K562 (cell line): ENCODE data around the gene THG1L. TPM values are rescaled to one million over a fixed set of nuclear protein-coding genes. Genes with fewer than 3 reads are reported as not detected.

Experiments
- ADNP ChIP-seq: fragments of 200-800 bp; sonication (Bioruptor generic); IDR thresholded peaks from 2 replicates; pipeline ENCODE4 v1.6.1; 2016; ENCODE audit warnings: missing genetic modification characterization, missing compliant biosample characterization
- CBFA2T3 ChIP-seq: fragments of 450-650 bp; IDR thresholded peaks from 2 replicates; pipeline ENCODE4 v1.6.1; 2017
- CGGBP1 ChIP-seq: fragments of 250-450 bp; sonication (Bioruptor Pico); IDR thresholded peaks from 2 replicates; pipeline ENCODE4 v1.9.0; 2021; ENCODE audit warnings: mild to moderate bottlenecking
- CUX1 ChIP-seq: fragments of 200-800 bp; sonication (Bioruptor generic); IDR thresholded peaks from 2 replicates; pipeline ENCODE4 v1.6.1; 2016; ENCODE audit warnings: missing genetic modification characterization, missing compliant biosample characterization
- E4F1 ChIP-seq: fragments of 250-450 bp; sonication (Bioruptor Pico); IDR thresholded peaks from 2 replicates; pipeline ENCODE4 v1.5.0; 2021; ENCODE audit warnings: mild to moderate bottlenecking, borderline replicate concordance
- GTF3C2 ChIP-seq: IDR thresholded peaks from 3 replicates; pipeline ENCODE4 v1.6.1; 2011; ENCODE audit warnings: borderline replicate concordance, mild to moderate bottlenecking, moderate library complexity; ENCODE audit not compliant: insufficient read length; ENCODE audit errors: extremely low read depth
- JUN ChIP-seq, 2 experiments: sonication (generic) in 1 of 2; formaldehyde crosslinking in 1 of 2; IDR thresholded peaks; 2 replicates each; pipeline versions ENCODE4 v1.6.1 to v1.8.0; 2012 to 2022; ENCODE audit warnings: borderline replicate concordance in 2 of 2, mild to moderate bottlenecking in 2 of 2, improper control_type of control experiment in 1 of 2, low read depth in 1 of 2, low read length in 1 of 2, missing genetic modification reagents in 1 of 2
- VEZF1 ChIP-seq: fragments of 200-800 bp; sonication (Bioruptor generic); IDR thresholded peaks from 2 replicates; pipeline ENCODE4 v1.6.1; 2017; ENCODE audit warnings: missing genetic modification characterization, missing compliant biosample characterization
- ZNF274 ChIP-seq: IDR thresholded peaks from 2 replicates; pipeline ENCODE4 v1.6.1; 2011; ENCODE audit warnings: low read depth, mild to moderate bottlenecking, low read length, moderate library complexity, borderline replicate concordance
- ZNF696 ChIP-seq: fragments of 250-450 bp; sonication (Bioruptor Pico); conservative IDR thresholded peaks from 2 replicates; pipeline ENCODE4 v1.4.0; 2020; ENCODE audit warnings: mild to moderate bottlenecking, moderate library complexity
- ZNF740 ChIP-seq, 3 experiments: fragments of 200-800 bp in 1 of 3; sonication (Bioruptor generic) in 1 of 3; sonication (generic) in 1 of 3; formaldehyde crosslinking in 1 of 3; IDR thresholded peaks; 2 replicates each; pipeline versions ENCODE4 v1.6.1 to v1.8.0; 2016 to 2022; ENCODE audit warnings: mild to moderate bottlenecking in 2 of 3, missing compliant biosample characterization in 2 of 3, missing genetic modification characterization in 2 of 3, missing genetic modification reagents in 1 of 3
- polyA plus RNA-seq, 8 experiments: library from polyadenylated mRNA; depleted of rRNA in 4 of 8; stranded (reverse) in 5 of 8; unstranded in 3 of 8; fragments of >200 nt; fragmentation: Nextera tagmentation in 2 of 8; fragmentation: Illumina TruSeq in 1 of 8; extraction: Ambion mirVana in 2 of 8; extraction: Trizol in 1 of 8; gene quantifications; 2 replicates each; pipeline versions ENCODE4 v1.2.1 to v1.2.3, GENCODE V29; 2011 to 2014; ENCODE audit warnings: inconsistent platforms in 1 of 8, missing spikeins in 1 of 8
- total RNA-seq, 7 experiments: library from RNA; depleted of rRNA in 6 of 7; stranded (reverse); fragments of >200 nt in 6 of 7; fragmentation: Illumina TruSeq in 2 of 7; extraction: Trizol in 2 of 7; gene quantifications; 2 replicates each; pipeline versions ENCODE4 v1.2.1 to v1.2.3, GENCODE V29; 2011 to 2021; ENCODE audit warnings: low replicate concordance in 1 of 7

The THG1L gene
- total and polyA plus RNA-seq, 9 of the 15 experiments (the other 6 are each of a cell fraction or from before 2014, with no cell fraction given): 21.8 to 40.7 (median 28.0) TPM

GRCh38 chr5:157732596-157733262 is 1.5 kb downstream of the THG1L start (continued):
- TF ChIP-seq CUX1 (CRISPR knock-in tag) (no peak), GTF3C2 (no peak), CGGBP1 (CRISPR knock-in tag) (no peak), E4F1 (no peak), ZNF740 (CRISPR knock-in tag; IDR thresholded peaks at IDR 0.05) (no peak), ZNF740 (tag; IDR thresholded peaks at IDR 0.05) (no peak), CBFA2T3 (peak; percentile 87), ZNF696 (CRISPR knock-in tag) (no peak), JUN (IDR thresholded peaks at IDR 0.05; ENCODE audit: borderline replicate concordance, low read depth, low read length) (no peak), JUN (CRISPR knock-in tag; IDR thresholded peaks at IDR 0.05; ENCODE audit: borderline replicate concordance) (no peak), VEZF1 (peak; percentile 39; the same call in 1 of the 2 replicates), ADNP (tag) (peak; percentile 97; the same call in 1 of the 2 replicates), ZNF274 (no peak)
